ENCODE measurements around the gene LSAMP. TPM values are rescaled to one million over a fixed set of nuclear protein-coding genes. Genes with fewer than 3 reads are reported as not detected.

Gene LSAMP
- total RNA-seq, 4 donors from 2014 or later, result 4.3 to 5.2 (median 5.0) TPM

- Histone ChIP-seq H3K27ac (no peak overlapping the region), H3K27me3 (no peaks in the 10 kb centered on the region), H3K36me3 (no peaks in the 10 kb centered on the region), H3K9me3 (no peaks in the 10 kb centered on the region), H3K4me1 (no peaks in the 10 kb centered on the region), H3K4me3 (no peak overlapping the region)
- 57% methylated on average over 2 of the region's 2 CpGs for WGBS
- DNase-seq (ENCODE audit: low spot score in 2 of 2), result no peak
- TF ChIP-seq CTCF (IDR thresholded peaks at IDR 0.05) (no peak), POLR2A (IDR thresholded peaks at IDR 0.05) (no peak), POLR2AphosphoS5 (IDR thresholded peaks at IDR 0.05) (no peak), EP300 (IDR thresholded peaks at IDR 0.05) (no peak)
These were observed 102.8 kb downstream of the LSAMP start for GRCh38 chr3:116342499-116342898.

- H3K4me1 ChIP-seq, result no peaks in the 10 kb centered on the region
- no peaks in the 10 kb centered on the region for H3K9me3 ChIP-seq
- no peak overlapping the region for H3K27ac ChIP-seq
- no peaks in the 10 kb centered on the region for H3K27me3 ChIP-seq
- TF ChIP-seq POLR2AphosphoS5 (IDR thresholded peaks at IDR 0.05) (no peak), POLR2A (IDR thresholded peaks at IDR 0.05) (no peak), EP300 (IDR thresholded peaks at IDR 0.05) (no peak), CTCF (IDR thresholded peaks at IDR 0.05) (no peak)
- H3K36me3 ChIP-seq, result no peaks in the 10 kb centered on the region
- H3K4me3 ChIP-seq, result no peak overlapping the region
- DNase-seq (ENCODE audit: low spot score in 2 of 2), result no peak
These were observed 103.4 kb downstream of the LSAMP start for GRCh38 chr3:116341899-116342298.

- Histone ChIP-seq H3K27ac (no peak overlapping the region), H3K4me3 (no peak overlapping the region), H3K4me1 (no peaks in the 10 kb centered on the region), H3K9me3 (no peaks in the 10 kb centered on the region), H3K36me3 (no peaks in the 10 kb centered on the region), H3K27me3 (no peaks in the 10 kb centered on the region)
- DNase-seq (ENCODE audit: low spot score in 2 of 2), result no peak
- TF ChIP-seq POLR2A (IDR thresholded peaks at IDR 0.05), result no peak
- TF ChIP-seq POLR2AphosphoS5 (IDR thresholded peaks at IDR 0.05), result no peak
- TF ChIP-seq EP300 (IDR thresholded peaks at IDR 0.05), result no peak
- TF ChIP-seq CTCF (IDR thresholded peaks at IDR 0.05), result no peak
- WGBS, result 79% methylated on average over 2 of the region's 2 CpGs
These were observed 103.9 kb downstream of the LSAMP start for GRCh38 chr3:116341381-116341780.

GRCh38 chr3:116340680-116341216 lies 104.5 kb downstream of the LSAMP start:
- H3K27me3 ChIP-seq, result no peaks in the 10 kb centered on the region
- no peak for DNase-seq (ENCODE audit: low spot score in 2 of 2)
- WGBS, result 56% methylated on average over 1 of the region's 1 CpG
- TF ChIP-seq POLR2AphosphoS5 (IDR thresholded peaks at IDR 0.05) (no peak), POLR2A (IDR thresholded peaks at IDR 0.05) (no peak)
- no peaks in the 10 kb centered on the region for H3K9me3 ChIP-seq
- H3K36me3 ChIP-seq, result no peaks in the 10 kb centered on the region
- H3K4me3 ChIP-seq, result no peak overlapping the region
- no peak overlapping the region for H3K27ac ChIP-seq
- no peaks in the 10 kb centered on the region for H3K4me1 ChIP-seq

GRCh38 chr3:116339441-116340028 lies 105.8 kb downstream of the LSAMP start:
- TF ChIP-seq CTCF (IDR thresholded peaks at IDR 0.05), result no peak
- no peak for TF ChIP-seq EP300 (IDR thresholded peaks at IDR 0.05)
- TF ChIP-seq POLR2A (IDR thresholded peaks at IDR 0.05), result no peak
- TF ChIP-seq POLR2AphosphoS5 (IDR thresholded peaks at IDR 0.05), result no peak
- no peak overlapping the region for H3K4me3 ChIP-seq
- no peaks in the 10 kb centered on the region for H3K4me1 ChIP-seq
- no peaks in the 10 kb centered on the region for H3K27me3 ChIP-seq
- no peak overlapping the region for H3K27ac ChIP-seq
- 38% methylated on average over 4 of the region's 4 CpGs for WGBS
- DNase-seq (ENCODE audit: low spot score in 2 of 2), result no peak
- no peaks in the 10 kb centered on the region for H3K36me3 ChIP-seq
- H3K9me3 ChIP-seq, result no peaks in the 10 kb centered on the region

GRCh38 chr3:116338713-116339112 lies 106.6 kb downstream of the LSAMP start:
- Histone ChIP-seq H3K4me3 (no peak overlapping the region), H3K4me1 (no peaks in the 10 kb centered on the region), H3K27me3 (no peaks in the 10 kb centered on the region), H3K27ac (no peak overlapping the region), H3K9me3 (no peaks in the 10 kb centered on the region), H3K36me3 (no peaks in the 10 kb centered on the region)
- no peak for TF ChIP-seq POLR2A (IDR thresholded peaks at IDR 0.05)
- no peak for TF ChIP-seq CTCF (IDR thresholded peaks at IDR 0.05)
- no peak for TF ChIP-seq POLR2AphosphoS5 (IDR thresholded peaks at IDR 0.05)
- no peak for TF ChIP-seq EP300 (IDR thresholded peaks at IDR 0.05)
- 57% methylated on average over 3 of the region's 3 CpGs for WGBS
- no peak for DNase-seq (ENCODE audit: low spot score in 2 of 2)
